Mammary epithelial cell (primary cell): ENCODE measurements around the gene LPCAT3.

Source experiments
- EZH2 ChIP-seq: IDR thresholded peaks from 2 replicates; pipeline ENCODE4 v1.6.1; 2012; ENCODE audit warnings: low read length, inconsistent platforms, borderline replicate concordance
- TF ChIP-seq, protein P1 (sequence below), 2 donors: IDR thresholded peaks in 1 of 2; conservative IDR thresholded peaks in 1 of 2; 2 replicates each; pipeline ENCODE4 v1.5.1; 2011 to 2012; ENCODE audit warnings: inconsistent platforms in 2 of 2, low read length in 2 of 2, mild to moderate bottlenecking in 2 of 2, control low read depth in 1 of 2, low read depth in 1 of 2; ENCODE audit not compliant: insufficient read depth in 1 of 2; ENCODE audit errors: extremely low read depth in 1 of 2

DNA sequence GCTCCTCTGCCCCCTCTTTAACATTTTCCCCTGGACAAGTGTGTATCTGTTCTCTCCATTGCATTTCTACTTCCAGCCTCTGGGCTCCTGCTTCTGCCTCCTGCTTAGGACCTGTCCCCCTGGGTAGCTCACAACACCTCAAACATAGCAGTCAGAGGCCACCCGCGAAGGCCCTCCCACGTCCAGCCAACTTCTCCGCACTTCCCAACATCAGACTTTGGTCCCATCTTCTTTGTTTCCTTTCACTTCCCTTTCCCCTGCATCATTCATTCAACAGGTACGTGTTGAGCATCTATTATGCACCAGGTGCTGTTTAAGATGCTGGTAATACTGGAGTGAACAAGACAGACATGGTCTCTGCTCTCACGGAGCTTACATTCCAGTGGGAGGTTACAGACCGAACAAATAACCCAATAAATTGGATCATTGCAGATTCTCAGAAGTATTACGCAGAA lies 71.3 kb downstream of the LPCAT3 start:
- TF ChIP-seq, protein P1, sequence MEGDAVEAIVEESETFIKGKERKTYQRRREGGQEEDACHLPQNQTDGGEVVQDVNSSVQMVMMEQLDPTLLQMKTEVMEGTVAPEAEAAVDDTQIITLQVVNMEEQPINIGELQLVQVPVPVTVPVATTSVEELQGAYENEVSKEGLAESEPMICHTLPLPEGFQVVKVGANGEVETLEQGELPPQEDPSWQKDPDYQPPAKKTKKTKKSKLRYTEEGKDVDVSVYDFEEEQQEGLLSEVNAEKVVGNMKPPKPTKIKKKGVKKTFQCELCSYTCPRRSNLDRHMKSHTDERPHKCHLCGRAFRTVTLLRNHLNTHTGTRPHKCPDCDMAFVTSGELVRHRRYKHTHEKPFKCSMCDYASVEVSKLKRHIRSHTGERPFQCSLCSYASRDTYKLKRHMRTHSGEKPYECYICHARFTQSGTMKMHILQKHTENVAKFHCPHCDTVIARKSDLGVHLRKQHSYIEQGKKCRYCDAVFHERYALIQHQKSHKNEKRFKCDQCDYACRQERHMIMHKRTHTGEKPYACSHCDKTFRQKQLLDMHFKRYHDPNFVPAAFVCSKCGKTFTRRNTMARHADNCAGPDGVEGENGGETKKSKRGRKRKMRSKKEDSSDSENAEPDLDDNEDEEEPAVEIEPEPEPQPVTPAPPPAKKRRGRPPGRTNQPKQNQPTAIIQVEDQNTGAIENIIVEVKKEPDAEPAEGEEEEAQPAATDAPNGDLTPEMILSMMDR (conservative IDR thresholded peaks at IDR 0.05 in 1 of 2, IDR thresholded peaks at IDR 0.05 in 1 of 2; ENCODE audit: extremely low read depth in 1 of 2, insufficient read depth in 1 of 2, low read depth in 1 of 2, low read length in 2 of 2), result no peak
- no peak for TF ChIP-seq EZH2
